ENCODE data around the gene HIVEP2.

HIVEP2 gene

DNA sequence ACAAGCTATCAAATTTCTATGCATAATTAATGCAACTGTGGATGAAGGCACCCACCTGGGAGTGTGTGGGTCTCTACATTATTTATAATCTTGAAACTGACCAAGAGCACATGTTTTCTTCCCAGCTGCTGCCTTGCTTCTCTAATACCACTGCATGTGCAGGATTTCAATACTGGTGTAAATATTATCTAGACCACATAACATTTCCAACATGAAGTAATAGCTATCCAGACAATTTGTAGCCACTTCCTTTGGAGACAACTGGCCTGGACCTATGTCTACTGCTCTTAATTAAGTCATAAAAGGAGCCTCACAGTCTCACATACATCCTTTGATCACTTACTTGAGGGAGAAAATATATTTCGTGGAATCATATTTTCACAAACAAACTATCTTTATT, 180.7 kb downstream of the HIVEP2 start:
- DNase-seq, result no peak

DNA sequence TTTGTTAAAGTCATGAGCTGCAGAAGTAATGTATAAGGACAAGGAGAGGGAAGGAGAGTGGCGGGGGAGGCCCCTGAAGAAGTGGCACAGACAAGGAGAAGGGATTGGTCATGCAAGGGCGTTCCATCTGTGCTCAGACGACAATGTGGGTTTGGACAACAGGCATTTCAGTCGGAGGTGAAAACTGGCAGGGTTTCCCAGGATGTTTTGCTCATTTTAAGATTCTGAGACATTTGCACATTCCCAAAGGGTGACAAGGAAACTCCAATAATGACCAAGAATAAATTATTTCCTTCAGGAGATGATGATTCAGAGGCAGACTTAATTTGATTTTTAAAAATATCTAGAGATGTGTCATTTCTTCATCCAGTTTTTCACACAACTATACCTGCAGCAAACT, 181.8 kb downstream of the HIVEP2 start:
- DNase-seq, result no peak

DNA sequence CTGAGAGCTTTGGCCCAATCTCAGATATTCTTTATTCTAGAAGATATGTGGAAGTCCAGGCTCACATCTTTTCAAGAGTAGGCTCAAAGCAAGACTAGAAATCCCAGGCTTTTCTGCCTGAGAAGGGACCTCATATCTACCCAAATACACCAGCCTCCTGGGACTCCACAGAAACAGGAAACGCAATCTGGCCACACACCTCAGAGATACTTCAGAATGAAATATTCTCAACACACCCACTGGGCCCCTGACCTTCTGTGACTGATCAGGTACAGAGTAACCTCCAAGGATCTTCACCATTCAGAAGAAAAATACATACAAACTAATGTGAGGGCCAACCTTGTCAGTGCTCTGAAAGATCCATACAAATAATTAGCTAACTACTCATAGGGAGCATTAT, 183.2 kb downstream of the HIVEP2 start:
- DNase-seq, result no peak

DNA sequence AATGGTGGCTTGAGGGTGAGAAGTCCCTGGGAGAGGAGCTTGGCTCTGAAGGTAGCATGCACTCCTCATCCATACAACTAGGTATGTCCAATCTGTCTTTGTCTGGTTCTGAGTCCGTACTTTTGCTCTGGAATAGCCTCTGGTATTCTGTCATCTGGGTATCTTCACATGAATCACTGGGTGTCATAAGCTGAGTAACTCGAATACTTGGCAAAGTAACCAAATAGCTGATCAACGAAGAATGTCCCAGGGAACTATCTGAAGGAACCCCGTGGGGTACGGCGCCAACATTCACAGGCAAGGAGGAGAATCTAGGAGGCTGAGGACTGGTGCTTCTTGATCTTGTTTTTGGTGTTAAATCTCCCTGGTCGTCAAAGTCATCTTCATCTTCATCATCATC, 184.8 kb downstream of the HIVEP2 start:
- DNase-seq, result no peak

DNA sequence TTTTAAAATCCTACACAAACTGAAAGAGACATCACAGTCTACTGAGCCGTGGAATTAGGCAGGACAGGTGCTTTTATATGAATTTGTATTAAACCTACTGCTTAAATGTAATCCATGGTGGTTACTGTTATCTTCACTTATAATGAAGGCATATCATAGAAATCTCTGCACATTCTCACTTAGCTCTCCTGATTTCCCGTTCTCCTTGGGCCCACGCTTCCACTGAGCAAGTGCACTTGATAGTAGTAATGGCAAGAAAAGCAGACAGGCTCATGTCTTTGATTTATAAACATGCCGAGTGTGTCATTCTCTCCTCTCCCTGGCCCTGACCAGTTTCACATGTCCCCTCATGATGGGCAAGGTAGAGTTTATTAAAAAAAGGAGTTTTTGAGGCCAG, 186.3 kb downstream of the HIVEP2 start:
- DNase-seq, result no peak

DNA sequence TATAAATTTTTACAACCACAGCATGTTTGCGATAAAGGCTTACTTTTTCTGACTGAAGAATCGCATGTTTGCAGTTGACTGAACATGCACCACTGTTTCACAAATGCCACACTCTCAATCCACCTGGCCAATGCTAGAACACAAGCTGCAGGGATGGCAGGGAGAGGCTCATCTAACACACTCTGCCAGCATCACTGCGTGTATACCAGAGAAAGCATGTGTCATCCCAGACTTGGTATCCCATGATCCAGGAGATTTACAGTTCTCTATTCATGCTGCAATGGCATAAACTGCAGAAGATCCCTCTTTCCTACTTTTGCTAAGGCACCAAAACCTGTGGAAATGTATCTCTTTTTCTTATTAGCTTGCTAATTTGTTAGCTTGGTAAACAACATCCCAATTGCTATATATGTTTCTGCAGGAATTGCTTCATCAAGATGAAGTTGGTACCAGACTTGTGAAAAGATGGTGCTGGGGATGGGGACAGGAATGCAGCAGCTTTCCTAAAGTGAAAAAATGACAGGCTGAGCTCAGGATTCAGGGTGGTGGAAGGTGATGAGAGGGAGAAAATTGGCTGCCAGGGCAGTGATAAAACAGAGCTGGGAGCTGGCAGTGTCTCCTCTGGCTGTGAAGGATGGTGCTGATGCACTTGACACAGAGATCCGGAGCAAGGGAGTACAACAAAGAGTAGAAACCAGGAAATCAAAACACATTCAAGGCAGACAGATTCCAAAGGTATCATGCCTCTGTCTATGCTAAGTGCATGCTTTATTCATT, 186.9 kb downstream of the HIVEP2 start:
- DNase-seq, result no peak

DNA sequence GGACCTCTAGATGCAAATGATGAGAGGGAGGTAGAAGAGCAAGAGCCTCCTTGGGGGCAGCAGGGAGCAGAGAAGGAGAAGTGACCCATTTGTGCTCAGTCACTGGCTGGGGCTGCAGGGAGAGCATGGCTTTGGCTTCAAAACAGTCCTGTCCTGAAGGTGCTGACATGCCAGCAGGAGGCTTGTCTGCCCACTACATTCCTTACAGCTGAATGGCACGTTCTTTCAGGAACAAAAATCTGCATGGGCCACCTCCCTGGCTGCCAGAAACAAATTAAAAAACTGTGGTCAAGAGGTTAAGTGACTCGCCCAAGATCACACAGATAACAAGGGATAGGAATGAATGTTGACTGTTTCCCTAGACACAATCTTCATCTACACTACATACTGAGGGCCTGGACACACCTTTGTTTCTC, 188.8 kb downstream of the HIVEP2 start:
- DNase-seq, result no peak

DNA sequence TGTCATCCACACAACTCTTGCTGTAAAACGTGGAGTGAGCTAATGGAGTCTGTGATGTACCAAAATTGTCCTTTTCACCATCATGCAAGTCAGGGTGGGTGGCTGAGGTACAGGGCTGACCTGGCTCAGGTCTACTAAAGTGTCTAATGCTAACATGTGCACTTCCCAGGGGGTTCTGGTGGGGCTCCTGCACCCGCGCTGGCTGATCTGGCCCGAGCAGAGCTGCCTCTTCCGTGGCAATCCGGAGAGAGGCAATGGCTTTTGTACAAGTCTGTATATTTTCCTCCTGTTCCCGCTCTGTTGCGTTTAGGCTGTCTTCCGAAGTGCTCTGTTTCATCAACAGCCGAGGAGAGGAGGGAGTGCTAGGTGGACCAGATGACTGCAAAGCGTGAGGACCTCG, 191.8 kb downstream of the HIVEP2 start:
- DNase-seq, result no peak

DNA sequence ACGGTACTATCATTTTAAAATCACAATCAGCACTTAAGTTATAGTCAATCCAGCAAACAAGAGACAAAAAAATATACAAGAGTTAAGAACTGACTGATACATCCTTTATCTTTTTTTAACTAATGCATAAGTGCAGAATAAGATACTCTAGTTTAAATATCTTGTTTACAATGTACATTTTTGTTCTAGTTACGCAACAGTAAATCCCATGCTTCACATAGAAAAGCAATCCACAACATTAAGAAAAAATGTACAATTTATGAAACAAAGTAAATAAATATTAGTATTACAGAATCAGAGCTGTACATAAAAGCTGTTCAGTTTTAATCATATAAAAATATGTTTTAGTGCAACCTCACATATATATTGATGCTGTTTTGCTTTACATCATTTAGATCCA, 192.6 kb downstream of the HIVEP2 start:
- DNase-seq, result no peak

DNA sequence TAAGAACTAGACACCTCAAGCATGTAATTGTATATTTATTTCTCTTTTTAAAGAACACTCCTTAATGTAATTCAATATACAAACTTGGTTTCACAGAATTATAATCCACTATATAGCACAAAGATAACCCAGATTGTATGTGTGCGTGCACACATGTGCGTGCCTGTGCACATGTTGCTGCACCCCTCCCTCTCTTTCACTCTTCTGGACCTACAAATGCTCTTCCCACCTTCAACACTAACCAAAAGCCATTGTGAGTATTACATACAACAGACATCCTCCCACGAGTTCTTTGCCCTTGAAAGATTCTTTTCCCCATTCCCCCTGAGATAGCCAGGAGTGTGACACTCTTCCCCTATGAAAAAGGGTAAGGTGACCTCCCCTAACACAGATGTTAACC, 193.5 kb downstream of the HIVEP2 start:
- DNase-seq, result no peak

DNA sequence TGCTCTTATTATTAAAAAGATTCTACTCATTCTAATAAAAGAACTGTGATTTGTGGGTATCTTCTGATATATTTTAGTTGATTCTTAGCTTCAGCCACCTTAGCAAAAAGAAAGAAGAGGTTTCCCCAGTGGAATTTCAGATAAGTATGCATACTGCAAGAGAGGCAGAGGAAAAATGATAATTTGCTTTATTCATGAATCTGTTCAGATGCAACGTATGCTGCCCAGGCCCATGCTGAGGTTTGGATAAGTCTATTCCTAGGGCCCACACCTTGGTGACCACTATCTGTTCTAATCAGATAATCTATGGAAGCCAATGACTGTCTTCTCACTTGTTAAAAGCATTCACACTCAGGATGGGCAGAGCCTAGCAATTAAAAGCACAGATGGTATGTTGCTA, 194.0 kb downstream of the HIVEP2 start:
- no peak for DNase-seq

DNA sequence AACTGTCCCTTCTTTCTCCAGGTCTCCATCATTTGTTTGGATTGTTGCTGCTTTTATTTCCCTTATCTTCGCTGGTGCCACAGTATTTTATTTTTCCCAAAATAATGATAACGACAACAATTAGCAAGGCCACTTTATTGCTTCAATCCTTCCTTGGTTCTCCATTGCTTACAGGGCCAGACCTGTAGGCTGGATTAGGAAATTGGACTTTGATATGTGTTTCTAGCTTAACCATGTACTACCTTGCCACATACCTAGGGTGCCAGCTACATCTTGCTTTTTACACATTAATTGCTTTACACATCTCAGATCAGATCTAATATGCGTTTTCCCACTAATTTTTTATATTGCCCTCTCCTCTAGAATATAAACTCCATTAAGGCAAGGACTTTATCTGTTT, 195.4 kb downstream of the HIVEP2 start:
- no peak for DNase-seq

DNA sequence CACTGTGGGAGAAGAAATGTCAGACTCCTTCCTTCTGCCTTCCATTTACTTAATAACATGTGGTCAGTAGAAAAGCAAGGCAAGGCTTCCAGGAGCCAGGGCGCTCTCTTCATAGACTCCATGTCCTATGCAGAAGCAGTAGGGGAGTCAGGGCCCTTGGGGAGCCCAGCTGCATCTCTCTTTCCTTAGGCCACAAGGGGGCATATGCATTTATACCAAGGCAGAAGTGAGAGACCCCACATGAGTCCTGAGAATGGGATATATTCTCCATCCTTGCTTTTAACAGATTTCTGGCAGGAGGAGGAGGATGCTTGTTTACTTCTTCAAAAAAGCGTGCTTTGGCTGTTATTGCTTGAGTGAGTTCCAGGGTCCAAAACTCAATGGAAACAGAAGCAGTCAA, 198.5 kb downstream of the HIVEP2 start:
- peak; percentile 9 for DNase-seq

DNA sequence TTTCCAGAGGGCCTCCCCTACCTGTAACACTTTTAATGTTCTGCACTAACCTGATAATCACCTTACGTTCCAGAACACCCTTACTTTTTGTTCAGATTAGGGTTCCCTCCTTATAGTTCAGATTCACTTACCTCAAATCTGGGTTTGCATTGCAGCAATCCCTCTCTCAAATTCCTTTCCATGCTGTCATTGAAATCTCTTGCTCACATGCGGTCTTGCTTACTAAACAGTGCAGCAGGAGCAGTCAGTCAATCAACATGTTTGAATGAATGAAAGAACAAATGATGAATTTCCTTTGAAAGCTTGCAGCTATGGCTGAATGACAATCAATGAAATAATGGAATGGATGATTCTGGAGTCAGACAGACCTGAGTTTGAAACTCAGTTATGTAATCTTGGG, 200.1 kb downstream of the HIVEP2 start:
- DNase-seq, result no peak

DNA sequence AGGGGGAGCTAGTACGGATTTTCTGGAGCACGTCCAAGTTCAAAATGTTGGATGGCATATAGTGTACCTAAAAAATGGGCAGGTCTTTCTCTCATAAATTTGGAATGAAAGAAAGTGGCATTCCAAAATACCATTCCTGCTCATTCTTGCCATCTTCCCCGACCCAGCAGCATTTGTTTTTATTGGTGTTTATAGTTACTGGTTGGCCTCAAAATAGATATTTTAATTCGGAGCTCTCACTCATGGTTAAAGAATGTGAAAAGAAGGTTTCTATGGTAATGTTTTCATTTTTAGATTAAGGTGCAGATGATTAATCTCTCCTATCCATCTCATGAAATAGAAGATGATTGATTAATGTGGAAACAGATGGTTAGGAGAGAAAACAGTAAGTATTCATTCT, 204.5 kb downstream of the HIVEP2 start:
- no peak for DNase-seq

DNA sequence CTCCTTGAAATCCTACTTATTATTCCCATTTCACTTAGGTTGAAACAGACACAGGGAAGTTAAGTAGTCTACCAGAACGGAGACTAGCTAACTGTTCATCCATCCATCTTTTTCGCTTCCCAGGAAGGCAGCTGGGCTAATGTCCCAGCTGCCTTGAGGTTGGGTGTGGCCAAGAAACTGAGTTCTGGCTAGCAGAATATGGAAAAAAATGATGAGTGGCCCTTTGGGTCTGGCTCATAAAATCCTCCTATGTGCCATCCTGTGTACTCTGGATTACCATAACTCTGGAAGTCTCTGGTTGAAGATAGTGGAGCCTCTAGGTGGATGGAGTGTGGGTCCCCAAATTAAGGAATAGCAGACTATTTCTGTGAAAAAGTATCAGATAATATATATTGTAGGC, 206.2 kb downstream of the HIVEP2 start:
- no peak for DNase-seq

DNA sequence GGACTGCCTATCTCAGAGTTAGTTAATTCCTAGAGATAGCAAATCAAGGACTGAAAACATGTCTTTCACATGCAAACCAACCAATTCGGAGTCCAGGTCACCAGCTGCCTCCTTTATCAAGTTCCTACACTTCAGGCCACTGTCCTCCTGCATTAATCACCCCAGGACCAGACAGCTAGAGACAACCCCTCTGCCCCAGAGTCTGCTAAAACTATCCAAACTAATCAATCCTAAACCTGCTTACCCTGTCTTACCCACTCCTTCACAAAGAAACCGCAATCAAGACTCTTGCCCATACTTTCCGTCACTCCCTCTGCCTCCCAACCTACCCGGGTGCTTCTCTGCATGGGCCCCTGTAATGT, 207.0 kb downstream of the HIVEP2 start:
- DNase-seq, result no peak

DNA sequence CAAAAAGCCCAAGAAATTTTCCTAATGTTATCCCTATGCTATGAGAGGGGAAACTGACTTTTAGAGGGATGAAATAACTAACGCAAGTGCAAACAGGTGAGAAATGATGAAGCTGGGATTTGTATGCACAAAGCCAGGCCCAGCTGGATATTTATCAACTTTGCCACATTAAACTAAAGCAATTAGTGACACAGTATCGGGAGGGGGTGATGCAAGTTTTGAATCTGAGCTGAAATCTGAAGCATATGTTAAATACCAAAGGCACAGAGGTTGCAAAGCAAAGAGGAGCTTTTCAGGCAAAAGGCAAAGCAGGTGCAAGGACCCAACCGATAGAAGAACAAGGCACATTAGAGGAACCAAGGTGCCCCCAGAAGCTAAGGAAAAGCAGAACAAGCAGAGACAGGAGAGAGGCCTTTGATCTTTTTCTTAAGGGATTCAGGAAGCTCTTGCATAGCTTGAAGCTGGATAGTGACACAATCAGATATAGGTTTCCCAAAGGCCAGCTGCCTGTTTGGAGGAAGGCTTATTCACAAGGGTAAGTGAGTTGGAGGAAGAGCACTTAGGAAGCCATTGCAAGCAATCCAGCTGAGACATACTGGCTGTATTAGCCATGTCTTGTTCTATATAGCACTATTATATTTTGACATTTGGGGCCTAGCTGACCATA, 207.5 kb downstream of the HIVEP2 start:
- DNase-seq, result no peak

DNA sequence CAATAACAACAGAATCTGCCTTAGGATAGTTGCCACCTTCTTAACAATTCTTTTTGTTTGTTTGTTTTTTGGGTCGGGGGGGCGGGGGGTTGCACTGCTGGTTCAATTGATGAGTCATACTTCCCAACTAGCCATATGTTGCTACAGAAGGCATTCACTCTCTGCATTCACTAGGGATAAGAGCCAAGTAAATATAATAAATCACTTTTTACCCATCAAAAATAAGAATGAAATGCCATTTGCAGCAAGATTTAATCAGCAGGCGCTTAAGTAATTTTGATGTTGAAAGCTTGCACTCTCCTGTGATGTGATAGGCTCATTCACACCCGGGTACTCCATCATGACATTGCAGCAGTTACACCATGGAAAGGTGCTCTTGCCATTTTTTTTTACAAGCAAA, 209.8 kb downstream of the HIVEP2 start:
- DNase-seq, result no peak

DNA sequence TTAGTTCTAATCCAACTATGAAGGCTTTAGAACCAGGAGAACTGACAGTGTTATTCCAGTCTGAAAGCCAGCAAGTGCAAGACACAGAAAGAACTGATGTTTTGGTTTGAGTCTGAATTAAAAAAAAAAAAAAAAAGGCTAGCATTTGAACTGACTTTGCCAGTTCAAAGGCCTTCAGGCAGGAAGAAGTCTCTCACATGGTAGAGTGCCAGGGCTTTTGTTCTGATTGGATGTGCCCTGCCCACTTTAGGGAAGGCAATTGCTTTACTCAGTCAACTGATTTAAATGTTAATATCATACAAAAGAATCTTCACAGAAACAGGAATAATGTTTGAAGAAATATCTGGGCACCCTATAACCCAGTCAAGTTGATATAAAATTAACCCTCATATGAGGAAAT, 212.2 kb downstream of the HIVEP2 start:
- DNase-seq, result no peak

DNA sequence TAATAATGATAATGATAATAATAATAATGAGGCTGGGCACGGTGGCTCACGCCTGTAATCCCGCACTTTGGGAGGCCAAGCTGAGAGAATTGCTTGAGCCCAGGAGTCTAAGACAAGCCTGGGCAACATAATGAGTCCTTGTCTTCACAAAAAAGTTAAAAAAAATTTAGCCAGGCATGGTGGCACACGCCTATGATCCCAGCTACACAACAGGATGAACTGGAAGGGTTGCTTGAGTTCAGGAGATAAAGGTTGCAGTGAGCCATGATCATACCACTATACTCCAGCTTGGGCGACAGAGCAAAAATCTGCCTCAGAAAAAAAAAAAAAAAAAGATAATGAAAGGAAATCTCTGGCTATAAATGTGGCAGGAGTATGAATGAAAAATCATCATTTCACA, 213.4 kb downstream of the HIVEP2 start:
- no peak for DNase-seq

DNA sequence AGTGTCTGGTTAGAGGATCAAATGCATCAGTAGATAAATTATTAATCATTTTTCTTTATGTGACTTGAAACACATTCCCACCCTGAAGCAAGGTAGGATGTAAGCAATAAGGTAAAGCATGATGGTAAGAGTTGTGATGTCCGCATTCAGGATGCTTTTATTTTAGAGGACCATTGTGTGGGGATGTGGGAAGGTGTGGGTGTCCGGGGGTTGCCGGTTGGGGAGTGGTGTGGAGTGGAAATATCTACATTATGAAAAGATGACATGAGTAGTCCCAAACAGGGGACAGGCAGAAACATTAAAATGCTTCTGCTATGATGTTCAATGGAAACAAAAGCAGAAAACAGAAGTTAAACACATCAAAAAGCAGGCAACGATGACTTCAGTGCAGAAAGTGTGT, 215.4 kb downstream of the HIVEP2 start:
- no peak for DNase-seq

DNA sequence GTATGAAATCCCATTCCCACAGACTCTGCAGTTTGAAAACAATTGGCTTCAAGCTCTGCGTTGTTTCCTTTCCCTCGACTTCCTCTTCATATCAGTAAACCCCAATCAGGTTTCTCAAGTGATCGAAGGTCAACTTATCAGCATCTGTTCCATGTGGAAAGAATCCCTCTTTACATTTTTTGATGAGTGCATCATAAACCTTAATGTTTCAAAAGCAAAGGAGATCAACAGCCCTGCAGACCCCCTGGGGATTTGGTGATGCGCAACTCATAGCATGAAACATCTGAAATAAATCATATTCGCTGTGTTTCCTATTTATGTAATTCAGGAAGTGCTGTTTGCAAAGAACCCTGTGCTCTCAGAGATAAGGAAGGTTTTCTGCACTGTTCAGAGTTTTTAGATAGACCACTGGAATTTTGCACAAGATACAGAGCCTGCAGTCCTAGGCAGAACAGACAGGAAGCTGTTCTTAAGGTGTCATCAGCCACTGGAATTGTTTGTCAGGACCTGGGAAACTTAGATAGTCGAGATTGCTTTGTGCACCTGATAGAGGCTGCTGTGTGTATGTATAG, 216.0 kb downstream of the HIVEP2 start:
- no peak for DNase-seq

DNA sequence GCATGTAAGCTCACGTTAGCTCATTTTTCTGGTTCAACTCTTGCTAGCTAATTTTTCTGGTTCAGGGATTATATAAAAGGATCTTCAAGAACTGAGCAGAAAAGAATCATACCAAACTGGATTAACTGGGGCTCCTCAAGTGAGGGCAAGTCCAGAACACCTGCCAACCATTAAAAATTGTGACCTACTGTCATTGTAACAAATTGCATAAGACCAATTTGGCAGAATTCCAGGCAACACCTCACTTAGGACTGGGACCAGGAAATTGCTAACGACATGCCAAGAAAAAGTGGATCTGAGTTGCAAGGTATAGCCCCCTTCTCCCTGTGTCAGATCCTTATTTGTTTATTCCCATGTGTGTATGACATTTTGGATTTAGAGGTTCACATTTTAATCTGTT, 216.6 kb downstream of the HIVEP2 start:
- DNase-seq, result no peak

DNA sequence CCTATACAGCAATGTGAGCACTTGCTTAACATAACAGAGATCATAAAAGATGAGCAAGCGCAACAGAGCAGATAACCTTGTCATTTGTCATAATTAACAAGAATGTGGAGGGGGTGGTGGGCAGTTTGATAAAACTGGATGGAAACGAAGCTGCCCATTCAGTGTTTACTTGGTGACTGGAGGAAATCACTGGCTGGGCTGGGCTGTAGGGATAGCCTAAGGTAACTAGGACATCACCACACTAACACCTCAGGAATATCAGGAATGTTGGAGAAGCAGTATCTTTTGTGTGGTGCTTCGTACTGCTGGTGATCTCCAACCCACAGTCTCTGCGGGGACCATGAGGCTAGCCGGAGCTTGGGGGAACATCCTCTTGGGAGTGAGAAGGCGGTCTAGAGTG, 218.4 kb downstream of the HIVEP2 start:
- DNase-seq, result no peak
